Activated CD8-positive, alpha-beta memory T cell treated with anti-CD3 and anti-CD28 coated beads, Interleukin-2, amount 50 U/mL, for 4 hours (primary cell): ENCODE results near the gene THAP11.
A peak's percentile ranks its signal among the peaks of the same experiment; 100 is the strongest.
"Not testable (repeated sequence)": the region's sequence is repeated elsewhere in the genome, so short reads cannot be mapped to it uniquely, and the experiment has no call there.

Experiments
- DNase-seq: peaks from one replicate; pipeline ENCODE4 v3.0.0-alpha.2; 2020

Gene THAP11

GRCh38 chr16:67864044-67864443 lies 21.9 kb downstream of the THAP11 start:
- DNase-seq: not testable (repeated sequence)

DNA sequence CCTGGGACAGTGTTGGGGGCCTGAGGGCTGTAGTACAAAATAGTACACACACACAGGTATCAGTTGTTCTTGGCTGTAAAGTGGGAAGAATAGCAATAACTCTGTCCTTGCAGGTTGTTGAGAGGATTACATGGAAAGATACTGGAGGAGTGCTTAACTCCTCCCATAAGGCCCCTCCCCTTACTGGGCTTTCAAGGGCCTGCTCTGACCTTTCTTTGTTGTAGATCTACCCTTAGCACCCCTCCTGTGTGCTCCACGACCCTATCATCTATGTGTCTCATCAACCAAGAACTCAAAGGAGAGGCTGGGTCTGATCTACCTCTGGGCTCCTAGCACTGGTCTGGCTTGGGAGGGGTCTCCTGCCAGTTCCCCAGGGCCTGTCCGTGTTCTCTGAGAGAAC lies 22.5 kb downstream of the THAP11 start:
- DNase-seq: no peak

- DNase-seq: no peak
Measured at GRCh38 chr16:67865318-67865717, 23.2 kb downstream of the THAP11 start.

- DNase-seq: no peak
Measured at GRCh38 chr16:67868290-67868689, 26.2 kb downstream of the THAP11 start.

- no peak for DNase-seq
Measured at GRCh38 chr16:67869653-67870052, 27.5 kb downstream of the THAP11 start.

- DNase-seq: no peak
Measured at GRCh38 chr16:67871256-67871655, 29.1 kb downstream of the THAP11 start.

DNA sequence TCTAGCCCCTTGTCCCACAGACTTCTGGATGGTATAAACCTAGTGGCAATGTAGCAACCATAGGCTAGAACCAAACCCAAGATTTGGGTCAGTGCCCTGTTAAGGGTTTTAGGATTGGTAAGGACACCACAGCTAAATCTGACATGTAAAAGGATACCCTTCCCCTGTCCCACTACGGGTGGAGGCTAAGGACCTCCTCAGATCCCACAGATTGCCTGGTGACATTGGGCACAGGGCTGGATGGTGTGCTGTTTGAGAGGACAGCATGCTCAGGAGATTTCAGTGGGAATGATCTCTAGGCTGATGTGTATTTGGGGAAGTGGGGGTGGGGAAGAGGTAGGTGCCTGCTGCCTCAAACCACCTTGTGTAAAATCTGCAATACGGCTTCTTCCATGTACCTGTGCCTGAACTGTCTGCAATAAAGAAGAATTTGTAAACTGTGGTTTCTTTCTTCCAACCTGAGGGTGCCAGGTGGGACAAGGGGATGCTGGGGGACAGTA lies 30.1 kb downstream of the THAP11 start:
- no peak for DNase-seq

DNA sequence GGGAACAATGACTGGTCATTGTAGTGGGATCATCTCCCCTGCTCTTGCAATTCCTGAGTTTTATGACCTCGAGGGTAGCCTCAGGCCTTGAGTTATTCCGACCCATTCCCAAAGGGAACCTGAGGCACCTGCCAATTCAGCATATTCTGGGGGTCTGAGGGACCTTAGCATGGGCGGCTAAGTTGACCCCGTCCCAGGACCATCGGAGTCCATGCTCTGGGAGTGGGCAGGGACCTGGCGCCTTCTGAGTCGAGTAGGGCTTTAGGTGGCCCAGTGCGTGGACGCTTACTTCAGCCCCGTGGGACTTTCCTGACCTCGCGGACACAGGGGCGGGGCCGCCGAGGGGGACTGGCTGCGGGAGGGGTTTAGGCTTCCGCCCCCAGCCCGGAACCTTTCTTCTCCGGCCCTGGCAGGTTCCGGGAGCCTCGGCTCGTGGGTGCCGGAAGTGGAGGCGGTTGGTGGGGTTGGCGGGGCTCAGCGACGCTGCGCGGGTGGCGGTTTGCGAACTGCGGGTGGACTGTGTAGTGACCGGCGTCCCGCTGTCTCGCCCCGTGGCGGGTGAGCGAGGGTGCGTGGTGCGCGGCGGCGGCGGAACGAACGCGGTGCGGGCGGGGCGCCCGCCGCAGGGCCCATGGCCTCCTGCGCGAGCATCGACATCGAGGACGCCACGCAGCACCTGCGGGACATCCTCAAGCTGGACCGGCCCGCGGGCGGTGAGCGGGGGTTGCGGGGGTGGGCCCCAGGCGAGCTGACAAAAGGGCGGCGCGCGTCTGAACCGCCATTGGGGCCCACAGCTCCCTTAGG lies 30.7 kb downstream of the THAP11 start, which contains the start of gene EDC4:
TSS of gene EDC4 (plus strand) at position 422 of the 804 bp plus-strand sequence. CDS start at position 632, 210 bp downstream.
- peak; percentile 84 for DNase-seq

DNA sequence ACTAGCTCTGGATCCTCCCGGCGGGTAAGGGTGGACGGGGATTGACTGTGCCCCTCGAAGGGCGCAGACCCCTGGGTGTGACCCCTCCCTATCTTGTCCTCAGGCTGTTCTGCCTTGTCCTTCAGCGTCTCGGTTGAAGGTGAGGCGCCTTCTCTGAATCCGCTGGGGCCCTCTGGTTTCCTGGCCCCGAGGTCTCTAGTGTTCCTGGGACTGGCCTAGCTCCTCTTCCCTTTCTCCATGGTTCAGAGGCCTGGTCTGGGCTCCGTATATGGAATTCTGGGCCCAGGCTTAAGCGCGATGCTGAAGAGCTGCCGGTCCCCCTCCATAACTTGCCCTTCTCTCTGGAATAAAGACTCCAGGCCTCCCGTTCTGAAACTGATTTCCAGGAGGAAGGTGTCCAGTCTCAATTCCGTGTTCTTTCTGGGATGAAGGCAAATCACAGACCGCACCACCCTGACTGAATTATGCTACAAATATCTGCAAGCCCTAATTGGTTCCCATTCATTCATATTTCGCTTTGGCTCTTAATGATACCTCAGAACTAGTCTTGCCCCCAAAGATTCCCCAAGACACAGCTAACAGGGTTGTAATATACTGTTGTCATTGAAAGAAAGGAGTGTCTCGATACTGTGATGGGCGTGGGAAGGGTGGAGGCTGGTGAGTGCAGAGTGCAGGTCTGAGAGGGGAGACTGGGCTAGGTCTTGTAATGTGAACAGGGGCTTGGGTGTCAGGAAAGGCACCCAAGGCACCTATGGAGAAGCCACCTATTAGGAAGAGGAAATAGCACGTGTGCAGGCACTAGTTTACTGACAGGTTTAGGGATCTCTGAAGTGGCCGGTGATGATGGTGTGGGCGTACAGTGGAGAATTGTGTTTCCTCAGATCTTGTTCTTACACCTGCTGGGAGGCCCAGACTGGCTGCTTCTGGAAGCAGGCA lies 31.6 kb downstream of the THAP11 start:
- DNase-seq: no peak

DNA sequence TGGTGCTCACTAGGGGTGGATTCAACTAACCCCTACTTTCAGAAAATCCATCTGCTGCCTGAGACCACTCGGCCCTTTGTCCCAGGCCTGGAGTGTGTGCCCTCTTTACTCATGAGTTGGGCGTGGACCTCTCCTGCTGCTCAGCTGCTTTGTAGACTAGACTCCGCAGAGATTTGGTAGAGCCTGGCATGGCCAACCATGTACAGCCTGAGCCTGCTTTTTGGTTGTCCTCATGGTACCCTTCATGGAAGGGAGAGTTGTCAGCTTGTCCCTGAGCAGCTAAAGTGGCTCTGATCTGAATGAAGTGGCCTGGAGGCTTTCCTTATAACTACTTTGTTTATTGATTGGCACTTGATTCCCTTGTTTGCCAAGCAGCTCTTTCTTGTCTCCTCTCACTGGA lies 32.3 kb downstream of the THAP11 start:
- DNase-seq: no peak

DNA sequence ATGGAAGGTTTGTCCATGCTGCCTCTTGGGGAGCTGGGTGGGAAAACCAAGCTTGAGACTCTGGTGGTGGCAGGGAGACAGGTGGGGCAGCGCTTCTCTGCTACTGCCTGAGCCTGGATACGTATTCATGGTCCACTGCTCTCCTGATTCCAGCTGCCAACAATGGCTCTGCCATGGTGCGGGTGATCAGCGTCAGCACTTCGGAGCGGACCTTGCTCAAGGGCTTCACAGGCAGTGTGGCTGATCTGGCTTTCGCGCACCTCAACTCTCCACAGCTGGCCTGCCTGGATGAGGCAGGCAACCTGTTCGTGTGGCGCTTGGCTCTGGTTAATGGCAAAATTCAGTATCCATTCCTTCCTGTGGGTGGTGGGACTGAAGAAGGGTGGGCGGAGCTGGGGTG lies 34.9 kb downstream of the THAP11 start:
- no peak for DNase-seq

DNA sequence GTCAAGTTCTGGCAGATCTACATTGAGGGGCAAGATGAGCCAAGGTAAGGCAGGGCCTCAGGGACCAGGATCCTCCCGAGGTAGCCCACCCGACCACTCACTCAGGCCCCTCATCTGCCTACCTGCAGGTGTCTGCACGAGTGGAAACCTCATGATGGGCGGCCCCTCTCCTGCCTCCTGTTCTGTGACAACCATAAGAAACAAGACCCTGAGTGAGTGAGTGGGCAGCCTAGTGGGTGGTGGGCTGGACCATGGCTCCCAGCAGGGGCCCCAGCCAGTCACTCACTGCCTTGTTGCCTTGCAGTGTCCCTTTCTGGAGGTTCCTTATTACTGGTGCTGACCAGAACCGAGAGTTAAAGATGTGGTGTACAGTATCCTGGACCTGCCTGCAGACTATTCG lies 36.1 kb downstream of the THAP11 start:
- no peak for DNase-seq

DNA sequence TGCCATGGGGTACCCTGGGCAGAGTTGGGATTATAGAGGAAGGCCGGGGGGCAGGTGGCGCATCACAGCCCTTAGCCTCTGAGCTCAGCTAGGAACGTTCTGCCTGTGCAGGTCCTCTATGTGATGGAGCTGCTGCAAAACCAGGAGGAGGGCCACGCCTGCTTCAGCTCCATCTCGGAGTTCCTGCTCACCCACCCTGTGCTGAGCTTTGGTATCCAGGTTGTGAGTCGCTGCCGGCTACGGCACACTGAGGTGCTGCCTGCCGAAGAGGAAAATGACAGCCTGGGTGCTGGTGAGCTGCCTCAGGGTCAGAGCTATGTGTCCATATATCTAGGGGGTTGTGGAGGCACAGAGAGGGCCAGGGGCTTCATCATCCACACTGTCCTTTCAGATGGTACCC lies 36.7 kb downstream of the THAP11 start:
- DNase-seq: no peak

DNA sequence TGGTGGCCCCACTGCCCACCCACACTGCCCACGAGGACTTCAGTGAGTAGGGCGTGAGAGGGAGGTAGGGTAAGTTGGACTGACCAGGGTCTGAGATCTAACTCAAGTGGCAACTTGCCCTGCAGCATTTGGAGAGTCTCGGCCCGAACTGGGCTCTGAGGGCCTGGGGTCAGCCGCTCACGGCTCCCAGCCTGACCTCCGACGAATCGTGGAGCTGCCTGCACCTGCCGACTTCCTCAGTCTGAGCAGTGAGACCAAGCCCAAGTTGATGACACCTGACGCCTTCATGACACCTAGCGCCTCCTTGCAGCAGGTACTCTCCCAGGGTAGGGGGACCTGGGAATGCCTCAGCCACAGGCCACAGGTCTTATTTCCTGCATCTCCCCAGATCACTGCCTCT lies 37.3 kb downstream of the THAP11 start:
- DNase-seq: no peak

DNA sequence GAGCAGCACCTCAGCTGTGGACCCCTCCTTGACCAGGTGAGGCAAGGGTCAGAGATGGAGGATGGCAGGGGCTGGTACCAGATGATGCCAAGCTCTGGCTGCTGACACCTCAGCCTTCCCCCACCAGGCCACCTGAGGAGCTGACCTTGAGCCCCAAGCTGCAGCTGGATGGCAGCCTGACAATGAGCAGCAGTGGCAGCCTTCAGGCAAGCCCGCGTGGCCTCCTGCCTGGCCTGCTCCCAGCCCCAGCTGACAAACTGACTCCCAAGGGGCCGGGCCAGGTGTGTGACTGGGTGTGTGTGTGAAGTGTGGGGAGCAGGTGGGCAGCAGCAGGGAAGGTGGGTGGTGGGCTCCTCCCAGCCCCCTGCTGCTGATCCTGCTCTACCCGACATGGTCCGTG lies 37.8 kb downstream of the THAP11 start:
- no peak for DNase-seq

DNA sequence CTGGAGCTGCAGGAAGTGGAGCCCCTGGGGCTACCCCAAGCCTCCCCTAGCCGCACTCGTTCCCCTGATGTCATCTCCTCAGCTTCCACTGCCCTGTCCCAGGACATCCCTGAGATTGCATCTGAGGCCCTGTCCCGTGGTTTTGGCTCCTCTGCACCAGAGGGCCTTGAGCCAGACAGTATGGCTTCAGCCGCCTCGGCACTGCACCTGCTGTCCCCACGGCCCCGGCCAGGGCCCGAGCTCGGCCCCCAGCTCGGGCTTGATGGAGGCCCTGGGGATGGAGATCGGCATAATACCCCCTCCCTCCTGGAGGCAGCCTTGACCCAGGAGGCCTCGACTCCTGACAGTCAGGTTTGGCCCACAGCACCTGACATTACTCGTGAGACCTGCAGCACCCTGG lies 38.5 kb downstream of the THAP11 start:
- DNase-seq: no peak

DNA sequence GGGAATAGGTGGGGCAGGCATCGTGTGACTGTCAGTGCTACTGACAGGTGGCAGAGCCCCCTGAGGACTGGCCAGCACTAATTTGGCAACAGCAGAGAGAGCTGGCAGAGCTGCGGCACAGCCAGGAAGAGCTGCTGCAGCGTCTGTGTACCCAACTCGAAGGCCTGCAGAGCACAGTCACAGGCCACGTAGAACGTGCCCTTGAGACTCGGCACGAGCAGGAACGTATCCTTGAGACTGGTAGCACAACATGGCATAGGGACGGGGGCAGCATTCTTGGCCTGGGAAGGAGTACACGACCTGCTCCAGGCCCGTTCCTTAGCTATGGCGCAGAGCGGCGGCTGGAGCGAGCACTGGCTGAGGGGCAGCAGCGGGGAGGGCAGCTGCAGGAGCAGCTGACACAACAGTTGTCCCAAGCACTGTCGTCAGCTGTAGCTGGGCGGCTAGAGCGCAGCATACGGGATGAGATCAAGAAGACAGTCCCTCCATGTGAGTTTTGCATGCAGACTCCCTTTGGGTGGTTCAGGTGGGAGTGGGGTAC lies 39.6 kb downstream of the THAP11 start:
- no peak for DNase-seq

DNA sequence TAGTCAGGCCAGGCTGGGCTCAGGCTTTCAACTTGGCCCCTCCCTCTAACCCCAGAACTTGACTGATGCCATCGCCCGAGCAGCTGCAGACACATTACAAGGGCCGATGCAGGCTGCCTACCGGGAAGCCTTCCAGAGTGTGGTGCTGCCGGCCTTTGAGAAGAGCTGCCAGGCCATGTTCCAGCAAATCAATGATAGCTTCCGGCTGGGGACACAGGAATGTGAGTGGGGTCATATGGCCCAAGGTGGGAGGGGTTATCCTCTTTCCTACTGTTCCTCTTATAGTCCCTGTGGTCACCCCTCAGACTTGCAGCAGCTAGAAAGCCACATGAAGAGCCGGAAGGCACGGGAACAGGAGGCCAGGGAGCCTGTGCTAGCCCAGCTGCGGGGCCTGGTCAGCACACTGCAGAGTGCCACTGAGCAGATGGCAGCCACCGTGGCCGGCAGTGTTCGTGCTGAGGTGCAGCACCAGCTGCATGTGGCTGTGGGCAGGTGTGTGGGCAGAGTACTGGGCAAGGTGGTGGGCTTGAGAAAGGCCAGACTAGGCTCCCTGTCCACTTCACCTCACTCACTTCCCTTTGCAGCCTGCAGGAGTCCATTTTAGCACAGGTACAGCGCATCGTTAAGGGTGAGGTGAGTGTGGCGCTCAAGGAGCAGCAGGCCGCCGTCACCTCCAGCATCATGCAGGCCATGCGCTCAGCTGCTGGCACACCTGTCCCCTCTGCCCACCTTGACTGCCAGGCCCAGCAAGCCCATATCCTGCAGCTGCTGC lies 40.4 kb downstream of the THAP11 start:
- DNase-seq: no peak

- DNase-seq: no peak
Measured at GRCh38 chr16:67883146-67883871, 41.2 kb downstream of the THAP11 start.

- DNase-seq: peak; percentile 78
Measured at GRCh38 chr16:67883872-67884261, 41.7 kb downstream of the THAP11 start.

- DNase-seq: no peak
Measured at GRCh38 chr16:67884684-67885083, 42.6 kb downstream of the THAP11 start, which contains the start of gene NRN1L. Gene NRN1L (plus strand): TSS chr16:67884885. CDS start chr16:67884904, 19 bp downstream.

DNA sequence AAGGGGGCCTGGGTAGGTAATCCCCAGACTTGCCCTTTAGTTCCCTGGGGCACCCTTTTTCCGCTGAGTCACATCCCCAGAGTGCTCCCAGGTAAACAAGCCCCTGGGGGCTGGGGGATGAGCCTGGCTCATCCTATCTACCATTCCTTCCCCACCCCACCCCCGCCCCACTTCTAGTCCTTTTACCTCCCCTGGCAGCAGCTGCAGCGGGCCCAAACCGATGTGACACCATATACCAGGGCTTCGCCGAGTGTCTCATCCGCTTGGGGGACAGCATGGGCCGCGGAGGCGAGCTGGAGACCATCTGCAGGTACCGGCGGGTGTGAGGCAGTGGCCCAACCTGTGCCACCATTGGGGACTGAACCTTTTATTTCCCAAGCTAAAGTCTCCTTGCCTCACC lies 43.4 kb downstream of the THAP11 start:
- DNase-seq: no peak
